ENCODE data around the gene SRL.

- TF ChIP-seq REST (IDR thresholded peaks at IDR 0.05; ENCODE audit: borderline replicate concordance) (no peak), CTCF (IDR thresholded peaks at IDR 0.05; ENCODE audit: poor library complexity, severe bottlenecking) (no peak), POLR2AphosphoS5 (IDR thresholded peaks at IDR 0.05) (no peak), RAD21 (conservative IDR thresholded peaks at IDR 0.05) (no peak), MXI1 (conservative IDR thresholded peaks at IDR 0.05; ENCODE audit: poor library complexity, severe bottlenecking) (no peak)
These were observed 23.7 kb downstream of the SRL start for GRCh38 chr16:4218202-4218601.
